WERI-Rb-1 (cell line): ENCODE data around the gene ADARB1.

Experiments used
- DNase-seq: peaks from one replicate; pipeline ENCODE4 v3.0.0-alpha.2; 2020
- H3K27ac ChIP-seq: fragments of 250-450 bp; sonication (Bioruptor Pico); 2 replicates; pipeline ENCODE4 v1.5.1; 2020; ENCODE audit warnings: mild to moderate bottlenecking, moderate library complexity
- H3K27me3 ChIP-seq: fragments of 250-450 bp; sonication (Bioruptor Pico); 2 replicates; pipeline ENCODE4 v1.5.1; 2021; ENCODE audit warnings: mild to moderate bottlenecking, low read depth, moderate library complexity; ENCODE audit not compliant: insufficient read depth, severe bottlenecking
- H3K36me3 ChIP-seq: fragments of 250-450 bp; sonication (Bioruptor Pico); 2 replicates; pipeline ENCODE4 v1.5.1; 2020; ENCODE audit warnings: mild to moderate bottlenecking, moderate library complexity
- H3K4me3 ChIP-seq: 2 replicates; pipeline ENCODE4 v1.5.1; 2011; ENCODE audit warnings: low read depth, mild to moderate bottlenecking, control low read depth, low read length
- H3K9me3 ChIP-seq: fragments of 250-450 bp; sonication (Bioruptor Pico); 2 replicates; pipeline ENCODE4 v1.5.1; 2021; ENCODE audit warnings: mild to moderate bottlenecking, moderate library complexity; ENCODE audit not compliant: severe bottlenecking
- TF ChIP-seq, protein P1 (sequence below): IDR thresholded peaks from 2 replicates; pipeline ENCODE4 v1.5.1; 2011; ENCODE audit warnings: low read depth, mild to moderate bottlenecking, control low read depth, inconsistent platforms, low read length

Gene ADARB1

GRCh38 chr21:45094412-45094811 is 20.0 kb downstream of the ADARB1 start:
- no peaks in the 10 kb centered on the region for H3K27me3 ChIP-seq
- no peak overlapping the region for H3K4me3 ChIP-seq
- no peak for DNase-seq
- TF ChIP-seq, protein P1, sequence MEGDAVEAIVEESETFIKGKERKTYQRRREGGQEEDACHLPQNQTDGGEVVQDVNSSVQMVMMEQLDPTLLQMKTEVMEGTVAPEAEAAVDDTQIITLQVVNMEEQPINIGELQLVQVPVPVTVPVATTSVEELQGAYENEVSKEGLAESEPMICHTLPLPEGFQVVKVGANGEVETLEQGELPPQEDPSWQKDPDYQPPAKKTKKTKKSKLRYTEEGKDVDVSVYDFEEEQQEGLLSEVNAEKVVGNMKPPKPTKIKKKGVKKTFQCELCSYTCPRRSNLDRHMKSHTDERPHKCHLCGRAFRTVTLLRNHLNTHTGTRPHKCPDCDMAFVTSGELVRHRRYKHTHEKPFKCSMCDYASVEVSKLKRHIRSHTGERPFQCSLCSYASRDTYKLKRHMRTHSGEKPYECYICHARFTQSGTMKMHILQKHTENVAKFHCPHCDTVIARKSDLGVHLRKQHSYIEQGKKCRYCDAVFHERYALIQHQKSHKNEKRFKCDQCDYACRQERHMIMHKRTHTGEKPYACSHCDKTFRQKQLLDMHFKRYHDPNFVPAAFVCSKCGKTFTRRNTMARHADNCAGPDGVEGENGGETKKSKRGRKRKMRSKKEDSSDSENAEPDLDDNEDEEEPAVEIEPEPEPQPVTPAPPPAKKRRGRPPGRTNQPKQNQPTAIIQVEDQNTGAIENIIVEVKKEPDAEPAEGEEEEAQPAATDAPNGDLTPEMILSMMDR, result no peak
- no peaks in the 10 kb centered on the region for H3K9me3 ChIP-seq
- H3K36me3 ChIP-seq, result no peaks in the 10 kb centered on the region
- H3K27ac ChIP-seq, result no peak overlapping the region

- H3K27me3 ChIP-seq, result no peaks in the 10 kb centered on the region
- no peak overlapping the region for H3K27ac ChIP-seq
- TF ChIP-seq, protein P1, result no peak
- no peaks in the 10 kb centered on the region for H3K36me3 ChIP-seq
- no peak for DNase-seq
- no peaks in the 10 kb centered on the region for H3K9me3 ChIP-seq
- H3K4me3 ChIP-seq, result no peak overlapping the region
These were observed 21.1 kb downstream of the ADARB1 start for GRCh38 chr21:45095505-45095904.

- Histone ChIP-seq H3K4me3 (no peak overlapping the region), H3K36me3 (no peaks in the 10 kb centered on the region), H3K27ac (no peak overlapping the region), H3K9me3 (no peaks in the 10 kb centered on the region), H3K27me3 (no peaks in the 10 kb centered on the region)
- TF ChIP-seq, protein P1, result no peak
- DNase-seq, result no peak
These were observed 21.8 kb downstream of the ADARB1 start for GRCh38 chr21:45096217-45096616.

DNA sequence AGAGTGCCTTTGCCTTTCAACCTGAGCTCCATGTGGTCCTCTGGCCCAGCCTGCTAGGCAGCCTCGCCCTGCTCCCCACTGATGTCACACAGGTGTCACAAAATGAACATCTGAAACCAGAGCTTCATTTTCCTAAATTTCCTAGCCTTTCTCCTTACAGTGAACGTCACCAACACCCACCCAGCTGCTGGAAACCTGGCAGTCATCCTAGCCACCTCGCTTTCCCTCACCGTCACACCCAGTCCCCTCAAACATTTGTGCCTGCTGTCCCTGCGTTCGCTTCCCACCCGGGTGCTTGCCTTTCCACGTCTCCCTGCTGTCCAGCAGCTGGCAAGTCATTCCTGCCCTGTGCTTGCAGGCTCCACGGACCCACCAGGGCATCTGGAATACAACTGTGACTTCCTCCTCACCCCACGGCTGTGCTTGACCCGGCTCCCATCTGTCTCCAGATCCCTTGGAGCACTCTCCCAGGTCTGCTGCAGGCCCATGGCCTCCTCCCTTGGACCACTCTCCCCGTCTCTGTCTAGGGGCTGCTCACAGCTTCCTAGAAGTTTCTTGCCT is 23.5 kb downstream of the ADARB1 start:
- Histone ChIP-seq H3K4me3 (no peak overlapping the region), H3K9me3 (no peaks in the 10 kb centered on the region), H3K36me3 (no peaks in the 10 kb centered on the region), H3K27me3 (no peaks in the 10 kb centered on the region), H3K27ac (peak overlapping the region; percentile 53; the same call in 1 of the 2 replicates)
- TF ChIP-seq, protein P1, result no peak
- peak; percentile 22 for DNase-seq

DNA sequence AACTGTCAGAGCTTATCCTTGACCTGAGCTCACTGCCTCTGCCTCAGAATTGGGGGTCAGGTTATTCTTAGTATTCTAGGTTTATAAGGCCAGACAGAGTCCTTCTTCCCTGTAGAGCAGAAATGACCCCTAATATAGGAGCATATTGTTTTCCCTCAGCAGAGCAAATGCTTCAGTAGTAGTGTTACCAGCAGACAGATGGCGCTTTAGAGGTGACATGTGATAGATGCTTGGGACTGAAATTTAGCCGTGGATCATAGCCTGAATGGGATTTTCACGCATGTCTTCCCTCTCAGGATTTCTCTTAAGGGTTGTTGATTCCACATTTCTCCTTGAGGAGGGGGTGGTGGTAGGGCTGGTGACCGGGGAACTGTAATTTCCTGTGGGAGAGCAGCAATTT is 24.5 kb downstream of the ADARB1 start:
- Histone ChIP-seq H3K9me3 (no peaks in the 10 kb centered on the region), H3K36me3 (no peaks in the 10 kb centered on the region), H3K27ac (peak overlapping the region; percentile 53), H3K4me3 (no peak overlapping the region), H3K27me3 (no peaks in the 10 kb centered on the region)
- TF ChIP-seq, protein P1, result peak; percentile 75
- peak; percentile 58 for DNase-seq

DNA sequence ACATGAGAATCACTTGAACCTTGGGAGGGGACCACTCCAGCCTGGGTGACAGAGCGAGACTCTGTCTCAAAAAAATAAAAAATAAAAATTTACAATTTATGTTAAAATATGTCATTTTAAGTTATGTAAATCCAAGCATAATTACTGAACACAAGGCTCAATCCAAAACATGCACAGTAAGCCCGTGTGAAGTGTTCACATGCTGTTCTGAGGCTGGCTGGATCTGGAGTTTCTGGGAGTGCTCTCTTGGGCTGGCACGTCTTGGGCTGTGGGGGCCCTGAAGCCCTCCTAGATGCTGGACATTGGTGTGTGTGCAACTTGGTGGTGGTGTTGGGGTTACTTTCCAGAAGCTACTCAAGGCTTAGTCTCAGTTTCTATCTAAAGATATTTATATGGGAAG is 25.2 kb downstream of the ADARB1 start:
- Histone ChIP-seq H3K27me3 (no peaks in the 10 kb centered on the region), H3K4me3 (no peak overlapping the region), H3K9me3 (no peaks in the 10 kb centered on the region), H3K36me3 (no peaks in the 10 kb centered on the region), H3K27ac (peak overlapping the region; percentile 53; the same call in 1 of the 2 replicates)
- DNase-seq, result no peak
- TF ChIP-seq, protein P1, result no peak
